HCT116 (cell line): ENCODE data around the gene MYLK4.

Experiments used
- EZH2 ChIP-seq: fragments of 200-600 bp; sonication (generic); IDR thresholded peaks from 2 replicates; pipeline ENCODE4 v1.6.1; 2017; ENCODE audit warnings: antibody characterized with exemption, mixed run types
- EZH2phosphoT487 ChIP-seq: fragments of 200-600 bp; IDR thresholded peaks from 2 replicates; pipeline ENCODE4 v1.6.1; 2018; ENCODE audit warnings: antibody characterized with exemption, borderline replicate concordance
- RAD21 ChIP-seq: IDR thresholded peaks from 2 replicates; pipeline ENCODE4 v1.6.1; 2012; ENCODE audit warnings: low read depth, mild to moderate bottlenecking
- SRF ChIP-seq: IDR thresholded peaks from 2 replicates; pipeline ENCODE4 v1.6.1; 2012; ENCODE audit warnings: low read depth
- ZFX ChIP-seq: fragments of 450-650 bp; IDR thresholded peaks from 2 replicates; pipeline ENCODE4 v1.6.1; 2017
- ZNF274 ChIP-seq: fragments of 200-500 bp; sonication (Bioruptor generic); IDR thresholded peaks from 2 replicates; pipeline ENCODE4 v1.6.1; 2014; ENCODE audit warnings: mild to moderate bottlenecking, low read depth, low read length, inconsistent platforms
- TF ChIP-seq, protein P1 (sequence below), 3 experiments: fragments of 200-600 bp in 1 of 3; sonication (generic) in 1 of 3; IDR thresholded peaks in 2 of 3; conservative IDR thresholded peaks in 1 of 3; 2 replicates each; pipeline ENCODE4 v1.5.1; 2012 to 2017; ENCODE audit warnings: low read depth in 2 of 3, low read length in 2 of 3, antibody characterized with exemption in 1 of 3, borderline replicate concordance in 1 of 3, control low read depth in 1 of 3, mild to moderate bottlenecking in 1 of 3, mixed read lengths in 1 of 3, mixed run types in 1 of 3, moderate library complexity in 1 of 3; ENCODE audit not compliant: insufficient read depth in 1 of 3
- TF ChIP-seq, protein P2 (sequence below): IDR thresholded peaks from 2 replicates; pipeline ENCODE4 v1.6.1; 2011; ENCODE audit warnings: mild to moderate bottlenecking, low read length, moderate library complexity; ENCODE audit not compliant: insufficient replicate concordance; ENCODE audit errors: extremely low read depth

DNA sequence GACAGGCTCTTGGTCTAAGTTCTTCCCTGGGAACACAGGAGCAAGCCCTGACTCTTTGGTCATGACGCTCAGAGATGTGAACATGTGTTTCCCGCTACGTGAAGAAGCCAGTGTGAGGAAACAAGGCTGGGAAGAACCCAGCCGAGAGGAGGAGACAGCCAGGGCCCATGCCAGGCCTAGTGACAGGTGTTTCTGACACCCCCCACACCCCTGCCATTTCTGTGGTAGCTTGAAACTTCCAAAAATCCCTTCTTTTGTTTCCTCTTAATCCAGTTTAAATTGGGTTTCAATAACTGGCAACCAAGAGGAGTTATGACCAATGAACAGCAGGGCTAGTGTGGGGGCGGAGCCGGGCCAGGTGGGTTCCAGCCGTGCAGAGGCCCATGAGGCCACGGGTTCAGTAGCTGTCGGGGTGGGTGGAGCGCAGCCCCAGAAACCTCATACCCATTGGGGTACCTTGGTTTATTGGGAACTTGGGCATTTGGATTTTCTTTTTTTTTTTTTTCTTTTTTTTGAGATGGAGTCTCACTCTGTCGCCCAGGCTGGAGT lies 47.9 kb upstream of the MYLK4 start:
- TF ChIP-seq ZFX, result no peak
- TF ChIP-seq RAD21, result no peak
- TF ChIP-seq, protein P1, sequence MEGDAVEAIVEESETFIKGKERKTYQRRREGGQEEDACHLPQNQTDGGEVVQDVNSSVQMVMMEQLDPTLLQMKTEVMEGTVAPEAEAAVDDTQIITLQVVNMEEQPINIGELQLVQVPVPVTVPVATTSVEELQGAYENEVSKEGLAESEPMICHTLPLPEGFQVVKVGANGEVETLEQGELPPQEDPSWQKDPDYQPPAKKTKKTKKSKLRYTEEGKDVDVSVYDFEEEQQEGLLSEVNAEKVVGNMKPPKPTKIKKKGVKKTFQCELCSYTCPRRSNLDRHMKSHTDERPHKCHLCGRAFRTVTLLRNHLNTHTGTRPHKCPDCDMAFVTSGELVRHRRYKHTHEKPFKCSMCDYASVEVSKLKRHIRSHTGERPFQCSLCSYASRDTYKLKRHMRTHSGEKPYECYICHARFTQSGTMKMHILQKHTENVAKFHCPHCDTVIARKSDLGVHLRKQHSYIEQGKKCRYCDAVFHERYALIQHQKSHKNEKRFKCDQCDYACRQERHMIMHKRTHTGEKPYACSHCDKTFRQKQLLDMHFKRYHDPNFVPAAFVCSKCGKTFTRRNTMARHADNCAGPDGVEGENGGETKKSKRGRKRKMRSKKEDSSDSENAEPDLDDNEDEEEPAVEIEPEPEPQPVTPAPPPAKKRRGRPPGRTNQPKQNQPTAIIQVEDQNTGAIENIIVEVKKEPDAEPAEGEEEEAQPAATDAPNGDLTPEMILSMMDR (IDR thresholded peaks at IDR 0.05 in 2 of 3, conservative IDR thresholded peaks at IDR 0.05 in 1 of 3; ENCODE audit: borderline replicate concordance in 1 of 3, insufficient read depth in 1 of 3, low read depth in 2 of 3, low read length in 2 of 3), result no peak
- TF ChIP-seq EZH2, result no peak
- TF ChIP-seq, protein P2, sequence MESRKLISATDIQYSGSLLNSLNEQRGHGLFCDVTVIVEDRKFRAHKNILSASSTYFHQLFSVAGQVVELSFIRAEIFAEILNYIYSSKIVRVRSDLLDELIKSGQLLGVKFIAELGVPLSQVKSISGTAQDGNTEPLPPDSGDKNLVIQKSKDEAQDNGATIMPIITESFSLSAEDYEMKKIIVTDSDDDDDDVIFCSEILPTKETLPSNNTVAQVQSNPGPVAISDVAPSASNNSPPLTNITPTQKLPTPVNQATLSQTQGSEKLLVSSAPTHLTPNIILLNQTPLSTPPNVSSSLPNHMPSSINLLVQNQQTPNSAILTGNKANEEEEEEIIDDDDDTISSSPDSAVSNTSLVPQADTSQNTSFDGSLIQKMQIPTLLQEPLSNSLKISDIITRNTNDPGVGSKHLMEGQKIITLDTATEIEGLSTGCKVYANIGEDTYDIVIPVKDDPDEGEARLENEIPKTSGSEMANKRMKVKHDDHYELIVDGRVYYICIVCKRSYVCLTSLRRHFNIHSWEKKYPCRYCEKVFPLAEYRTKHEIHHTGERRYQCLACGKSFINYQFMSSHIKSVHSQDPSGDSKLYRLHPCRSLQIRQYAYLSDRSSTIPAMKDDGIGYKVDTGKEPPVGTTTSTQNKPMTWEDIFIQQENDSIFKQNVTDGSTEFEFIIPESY, result no peak
- no peak for TF ChIP-seq SRF
- TF ChIP-seq ZNF274, result no peak
- TF ChIP-seq EZH2phosphoT487, result no peak
